GM12874 (cell line): Measurements from ENCODE around the gene SGSM2.

Source experiments
- TF ChIP-seq, protein P1 (sequence below): IDR thresholded peaks from 2 replicates; pipeline ENCODE4 v1.5.1; 2011; ENCODE audit warnings: low read depth, mild to moderate bottlenecking, control low read depth, low read length, moderate library complexity; ENCODE audit not compliant: insufficient read depth

SGSM2 gene

GRCh38 chr17:2357931-2358434 is 20.7 kb downstream of the SGSM2 start:
- TF ChIP-seq, protein P1, sequence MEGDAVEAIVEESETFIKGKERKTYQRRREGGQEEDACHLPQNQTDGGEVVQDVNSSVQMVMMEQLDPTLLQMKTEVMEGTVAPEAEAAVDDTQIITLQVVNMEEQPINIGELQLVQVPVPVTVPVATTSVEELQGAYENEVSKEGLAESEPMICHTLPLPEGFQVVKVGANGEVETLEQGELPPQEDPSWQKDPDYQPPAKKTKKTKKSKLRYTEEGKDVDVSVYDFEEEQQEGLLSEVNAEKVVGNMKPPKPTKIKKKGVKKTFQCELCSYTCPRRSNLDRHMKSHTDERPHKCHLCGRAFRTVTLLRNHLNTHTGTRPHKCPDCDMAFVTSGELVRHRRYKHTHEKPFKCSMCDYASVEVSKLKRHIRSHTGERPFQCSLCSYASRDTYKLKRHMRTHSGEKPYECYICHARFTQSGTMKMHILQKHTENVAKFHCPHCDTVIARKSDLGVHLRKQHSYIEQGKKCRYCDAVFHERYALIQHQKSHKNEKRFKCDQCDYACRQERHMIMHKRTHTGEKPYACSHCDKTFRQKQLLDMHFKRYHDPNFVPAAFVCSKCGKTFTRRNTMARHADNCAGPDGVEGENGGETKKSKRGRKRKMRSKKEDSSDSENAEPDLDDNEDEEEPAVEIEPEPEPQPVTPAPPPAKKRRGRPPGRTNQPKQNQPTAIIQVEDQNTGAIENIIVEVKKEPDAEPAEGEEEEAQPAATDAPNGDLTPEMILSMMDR = no peak

DNA sequence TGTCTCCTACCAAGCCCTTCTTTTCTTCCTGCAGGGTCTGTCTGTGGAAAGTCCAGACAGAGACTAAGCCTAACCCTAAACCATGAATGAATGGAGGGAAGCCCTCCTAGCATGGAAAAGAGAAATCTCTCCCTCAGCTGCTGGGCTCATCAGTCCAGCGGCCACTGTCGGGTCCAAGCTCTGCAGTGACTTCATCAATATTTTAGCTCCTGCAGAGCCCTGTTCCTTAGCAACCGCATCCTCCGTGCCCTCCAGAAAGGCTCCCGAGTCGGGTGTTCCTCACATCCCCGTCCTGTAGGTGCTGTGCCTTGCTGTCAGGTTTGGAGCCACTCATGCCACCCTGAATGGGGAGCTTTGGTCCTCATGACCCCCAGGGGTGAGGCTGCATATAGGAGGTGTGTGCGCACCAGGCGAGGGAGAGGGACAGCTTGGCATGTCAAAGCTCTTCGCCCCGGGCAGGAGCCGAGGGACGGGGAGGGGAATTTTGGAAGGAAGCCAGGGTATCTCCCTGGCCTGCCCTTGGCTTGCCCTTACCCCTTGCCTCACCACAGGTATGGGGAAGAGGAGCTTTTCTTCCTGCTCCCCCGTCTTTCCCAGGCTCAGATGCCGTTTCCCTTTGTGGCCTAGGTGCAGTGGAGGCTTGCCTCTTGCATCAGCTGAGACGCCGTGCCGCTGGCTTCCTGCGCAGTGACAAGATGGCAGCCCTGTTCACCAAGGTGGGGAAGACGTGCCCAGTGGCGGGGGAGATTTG is 23.9 kb downstream of the SGSM2 start:
- TF ChIP-seq, protein P1 = no peak

DNA sequence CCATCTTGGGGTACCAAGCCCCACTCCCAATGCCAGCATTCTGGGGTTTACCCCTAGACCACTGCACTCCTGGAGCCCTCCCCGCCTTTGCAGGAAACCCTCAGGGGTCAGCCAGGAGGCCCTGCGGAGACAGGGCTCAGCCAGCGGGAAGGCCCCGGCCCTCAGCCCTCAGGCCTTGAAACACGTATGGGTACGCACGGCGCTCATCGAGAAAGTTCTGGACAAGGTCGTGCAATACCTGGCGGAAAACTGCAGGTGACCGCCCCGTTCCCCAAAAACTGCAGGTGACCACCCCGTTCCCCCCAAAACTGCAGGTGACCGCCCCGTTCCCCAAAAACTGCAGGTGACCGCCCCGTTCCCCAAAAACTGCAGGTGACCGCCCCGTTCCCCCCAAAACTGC is 24.7 kb downstream of the SGSM2 start:
- TF ChIP-seq, protein P1 = no peak

DNA sequence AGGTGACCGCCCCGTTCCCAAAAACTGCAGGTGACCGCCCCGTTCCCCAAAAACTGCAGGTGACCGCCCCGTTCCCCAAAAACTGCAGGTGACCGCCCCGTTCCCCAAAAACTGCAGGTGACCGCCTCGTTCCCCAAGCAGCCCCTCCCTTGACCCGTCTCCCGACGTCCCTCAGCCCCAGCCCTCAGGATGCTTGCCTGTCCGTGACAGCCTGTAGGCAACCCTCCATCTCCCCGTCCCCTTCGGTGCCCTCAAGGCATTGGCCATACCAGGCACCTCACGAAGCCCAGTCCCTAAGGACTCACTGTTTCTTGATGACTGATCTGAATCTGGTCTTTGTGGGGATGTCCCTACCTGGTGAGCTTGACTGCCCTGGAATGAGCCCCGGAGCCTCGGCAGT is 25.1 kb downstream of the SGSM2 start:
- TF ChIP-seq, protein P1 = no peak

GRCh38 chr17:2362881-2363280 is 25.6 kb downstream of the SGSM2 start:
- TF ChIP-seq, protein P1 = no peak

- TF ChIP-seq, protein P1 = no peak
Observed at GRCh38 chr17:2363318-2363717, 26.0 kb downstream of the SGSM2 start.

- TF ChIP-seq, protein P1 = no peak
Observed at GRCh38 chr17:2363851-2364762, 26.8 kb downstream of the SGSM2 start.
